H9 (cell line): ENCODE results near the gene ZNF467. TPM values are rescaled to one million over a fixed set of nuclear protein-coding genes. Genes with fewer than 3 reads are reported as not detected.

Experiments used
- DNase-seq: peaks from one replicate; pipeline ENCODE4 v3.0.0-alpha.2; 2017
- H2AFZ ChIP-seq: one replicate; pipeline ENCODE4 v1.6.1; 2013; ENCODE audit warnings: mild to moderate bottlenecking, low read length, control low read depth, moderate library complexity
- H2AK5ac ChIP-seq: 2 replicates; pipeline ENCODE4 v1.6.1; 2013; ENCODE audit warnings: low read length, control low read depth, mixed read lengths; ENCODE audit not compliant: insufficient read length
- H2BK120ac ChIP-seq: one replicate; pipeline ENCODE4 v1.6.1; 2013; ENCODE audit warnings: low read depth, mild to moderate bottlenecking, low read length, control low read depth, inconsistent platforms; ENCODE audit not compliant: poor library complexity, severe bottlenecking
- H2BK12ac ChIP-seq: 2 replicates; pipeline ENCODE4 v1.6.1; 2013; ENCODE audit warnings: low read length, control low read depth, mixed read lengths, low read depth; ENCODE audit not compliant: insufficient read length
- H2BK15ac ChIP-seq: 2 replicates; pipeline ENCODE4 v1.6.1; 2013; ENCODE audit warnings: low read depth, low read length, control low read depth
- H2BK20ac ChIP-seq: one replicate; pipeline ENCODE4 v1.6.1; 2013; ENCODE audit warnings: low read depth, mild to moderate bottlenecking, low read length, control low read depth, inconsistent platforms; ENCODE audit not compliant: poor library complexity, severe bottlenecking
- H2BK5ac ChIP-seq: 2 replicates; pipeline ENCODE4 v1.6.1; 2013; ENCODE audit warnings: low read length, control low read depth, mixed read lengths; ENCODE audit not compliant: insufficient read length
- H3K14ac ChIP-seq: 2 replicates; pipeline ENCODE4 v1.6.1; 2013; ENCODE audit warnings: low read length, control low read depth; ENCODE audit not compliant: insufficient read depth
- H3K18ac ChIP-seq: 2 replicates; pipeline ENCODE4 v1.6.1; 2013; ENCODE audit warnings: low read depth, mild to moderate bottlenecking, mixed read lengths, low read length, control low read depth; ENCODE audit not compliant: insufficient read length
- H3K23ac ChIP-seq: 2 replicates; pipeline ENCODE4 v1.6.1; 2013; ENCODE audit warnings: low read length, control low read depth, mixed read lengths, low read depth; ENCODE audit not compliant: insufficient read length
- H3K23me2 ChIP-seq: 2 replicates; pipeline ENCODE4 v1.6.1; 2013; ENCODE audit warnings: low read depth, mild to moderate bottlenecking, mixed read lengths, low read length, control low read depth; ENCODE audit not compliant: insufficient read length, poor library complexity, severe bottlenecking
- H3K27ac ChIP-seq: 2 replicates; pipeline ENCODE4 v1.5.1; 2013; ENCODE audit warnings: low read length, control low read depth, mixed read lengths, low read depth; ENCODE audit not compliant: insufficient read length
- H3K27me3 ChIP-seq: 2 replicates; pipeline ENCODE4 v1.6.1; 2013; ENCODE audit warnings: low read length, control low read depth, inconsistent platforms; ENCODE audit not compliant: insufficient read depth
- H3K4ac ChIP-seq: 2 replicates; pipeline ENCODE4 v1.6.1; 2013; ENCODE audit warnings: low read depth, mild to moderate bottlenecking, control low read depth, inconsistent platforms, low read length, moderate library complexity
- H3K4me1 ChIP-seq: 2 replicates; pipeline ENCODE4 v1.6.1; 2013; ENCODE audit warnings: low read length, control low read depth, inconsistent platforms; ENCODE audit not compliant: insufficient read depth
- H3K4me2 ChIP-seq: 2 replicates; pipeline ENCODE4 v1.6.1; 2013; ENCODE audit warnings: low read length, control low read depth, mixed read lengths; ENCODE audit not compliant: insufficient read length, insufficient read depth
- H3K56ac ChIP-seq: 2 replicates; pipeline ENCODE4 v1.6.1; 2013; ENCODE audit warnings: low read depth, mild to moderate bottlenecking, mixed read lengths, low read length, control low read depth; ENCODE audit not compliant: insufficient read length
- H3K79me1 ChIP-seq: 2 replicates; pipeline ENCODE4 v1.6.1; 2013; ENCODE audit warnings: low read depth, mild to moderate bottlenecking, moderate library complexity, low read length, control low read depth, inconsistent platforms; ENCODE audit not compliant: insufficient read depth, poor library complexity, severe bottlenecking
- H3K79me2 ChIP-seq: 2 replicates; pipeline ENCODE4 v1.6.1; 2013; ENCODE audit warnings: low read length, control low read depth, inconsistent platforms; ENCODE audit not compliant: insufficient read depth
- H3K9ac ChIP-seq: 2 replicates; pipeline ENCODE4 v1.6.1; 2013; ENCODE audit warnings: low read length, control low read depth, mixed read lengths; ENCODE audit not compliant: insufficient read length; ENCODE audit errors: extremely low read depth
- H3K9me3 ChIP-seq: one replicate; pipeline ENCODE4 v1.6.1; 2013; ENCODE audit warnings: low read depth, low read length, inconsistent platforms; ENCODE audit not compliant: control insufficient read depth
- H3T11ph ChIP-seq: one replicate; pipeline ENCODE4 v1.6.1; 2013; ENCODE audit warnings: mild to moderate bottlenecking, low read length, control low read depth, inconsistent platforms
- H4K20me1 ChIP-seq: one replicate; pipeline ENCODE4 v1.6.1; 2013; ENCODE audit not compliant: control insufficient read depth, insufficient read length, insufficient read depth
- H4K5ac ChIP-seq: 2 replicates; pipeline ENCODE4 v1.6.1; 2013; ENCODE audit warnings: low read depth, mild to moderate bottlenecking, mixed read lengths, low read length, control low read depth; ENCODE audit not compliant: insufficient read length
- H4K8ac ChIP-seq: replicated peaks from 2 replicates; pipeline ENCODE4 v1.6.1; 2013; ENCODE audit warnings: low read length, control low read depth, mixed read lengths, low read depth; ENCODE audit not compliant: insufficient read length
- H4K91ac ChIP-seq: 2 replicates; pipeline ENCODE4 v1.6.1; 2013; ENCODE audit warnings: low read depth, mild to moderate bottlenecking, moderate library complexity, mixed read lengths, low read length, control low read depth; ENCODE audit not compliant: insufficient read length
- H3K27ac Mint-ChIP-seq, 3 experiments: 2 replicates in 2 of 3; 3 replicates in 1 of 3; pipeline ENCODE4 v1.8.0; 2020 to 2021; ENCODE audit warnings: mixed read lengths in 3 of 3, mild to moderate bottlenecking in 1 of 3, moderate library complexity in 1 of 3
- H3K27me3 Mint-ChIP-seq: 2 replicates; pipeline ENCODE4 v1.8.0; 2021; ENCODE audit warnings: low read depth, mild to moderate bottlenecking, moderate library complexity, mixed read lengths
- H3K36me3 Mint-ChIP-seq, 3 experiments: 2 replicates in 2 of 3; 3 replicates in 1 of 3; pipeline ENCODE4 v1.8.0; 2020 to 2021; ENCODE audit warnings: low read depth in 3 of 3, mixed read lengths in 3 of 3; ENCODE audit not compliant: insufficient read depth in 1 of 3
- H3K4me1 Mint-ChIP-seq, 2 experiments: 2 replicates each; pipeline ENCODE4 v1.8.0; 2020; ENCODE audit warnings: mixed read lengths in 2 of 2
- H3K4me3 Mint-ChIP-seq, 2 experiments: 2 replicates in 1 of 2; 3 replicates in 1 of 2; pipeline ENCODE4 v1.8.0; 2020 to 2021; ENCODE audit warnings: mild to moderate bottlenecking in 2 of 2, mixed read lengths in 2 of 2, moderate library complexity in 1 of 2
- H3K9me3 Mint-ChIP-seq, 2 experiments: 2 replicates in 1 of 2; 3 replicates in 1 of 2; pipeline ENCODE4 v1.8.0; 2020; ENCODE audit warnings: mild to moderate bottlenecking in 2 of 2, mixed read lengths in 2 of 2, moderate library complexity in 1 of 2
- CTCF ChIP-seq: fragments of 200-600 bp; sonication (generic); conservative IDR thresholded peaks from 3 replicates; pipeline ENCODE4 v1.8.0; 2021; ENCODE audit warnings: antibody characterized with exemption, mild to moderate bottlenecking
- WGBS: extraction: QIAGEN DNeasy Blood & Tissue Kit; methylation state at CpG from one replicate; pipeline ENCODE4 v1.1.7; 2013; ENCODE audit warnings: missing lambda C conversion rate, low lambda C conversion rate, mixed read lengths; ENCODE audit not compliant: insufficient read length; ENCODE audit errors: extremely low coverage; 5-methylcytosine and 5-hydroxymethylcytosine counted together
- total RNA-seq: library from RNA; stranded (reverse); gene quantifications from 2 replicates; pipeline ENCODE4 v1.2.1, GENCODE V29; 2021

The ZNF467 gene
- total RNA-seq, 1 experiment from 2014 or later, result 0.31 TPM

- H3K4me3 Mint-ChIP-seq, result no peak overlapping the region
- no peak overlapping the region for H3K4ac ChIP-seq
- no peaks in the 10 kb centered on the region for H3K4me1 ChIP-seq
- H3K4me2 ChIP-seq, result no peak overlapping the region
- H3K27me3 ChIP-seq, result no peaks in the 10 kb centered on the region
- H4K20me1 ChIP-seq, result no peaks in the 10 kb centered on the region
- no peak overlapping the region for H2BK120ac ChIP-seq
- no peak overlapping the region for H3K14ac ChIP-seq
- H2AFZ ChIP-seq, result no peak overlapping the region
- H3K9me3 ChIP-seq, result no peaks in the 10 kb centered on the region
- H3K36me3 Mint-ChIP-seq, result no peaks in the 10 kb centered on the region
- H3K27me3 Mint-ChIP-seq, result peaks cover 1% of the 10 kb centered on the region; the same call in 1 of the 2 replicates
- no CpG with 5 or more reads among the region's 21 CpGs for WGBS
- H2BK20ac ChIP-seq, result no peak overlapping the region
- H3K23ac ChIP-seq, result no peak overlapping the region
- no peak overlapping the region for H2BK5ac ChIP-seq
- no peak overlapping the region for H4K8ac ChIP-seq
- H3K27ac Mint-ChIP-seq, result no peak overlapping the region
- H3K27ac ChIP-seq, result no peak overlapping the region
- no peak overlapping the region for H3K9ac ChIP-seq
- TF ChIP-seq CTCF, result no peak
- no peaks in the 10 kb centered on the region for H3K9me3 Mint-ChIP-seq
- H3K56ac ChIP-seq, result no peak overlapping the region
- no peaks in the 10 kb centered on the region for H3K79me1 ChIP-seq
- H3K23me2 ChIP-seq, result no peaks in the 10 kb centered on the region
- H4K91ac ChIP-seq, result no peak overlapping the region
- no peaks in the 10 kb centered on the region for H3K79me2 ChIP-seq
- DNase-seq, result no peak
- H3T11ph ChIP-seq, result no peak overlapping the region
- H2BK12ac ChIP-seq, result no peak overlapping the region
- no peak overlapping the region for H2AK5ac ChIP-seq
- H3K4me1 Mint-ChIP-seq, result peaks cover 2 to 15% of the 10 kb centered on the region in 2 experiments; a peak in 2 of 4 replicates
- H3K18ac ChIP-seq, result no peak overlapping the region
- H2BK15ac ChIP-seq, result no peak overlapping the region
- H4K5ac ChIP-seq, result no peak overlapping the region
Measured at GRCh38 chr7:149816267-149816751, 42.9 kb upstream of the ZNF467 start.
